Osteocyte (in vitro differentiated cells): ENCODE data around the gene TSPAN31. TPM values are rescaled to one million over a fixed set of nuclear protein-coding genes. Genes with fewer than 3 reads are reported as not detected.

ENCODE experiments used
- DNase-seq: peaks from one replicate; pipeline ENCODE4 v3.0.0; 2021; ENCODE audit warnings: mixed read lengths; ENCODE audit not compliant: unreplicated experiment; ENCODE audit errors: extremely low spot score
- H3K27ac Mint-ChIP-seq: one replicate; pipeline ENCODE4 v1.8.0; 2021; ENCODE audit warnings: mild to moderate bottlenecking, mixed read lengths; ENCODE audit not compliant: unreplicated experiment
- H3K27me3 Mint-ChIP-seq: one replicate; pipeline ENCODE4 v1.8.0; 2021; ENCODE audit warnings: mixed read lengths; ENCODE audit not compliant: unreplicated experiment
- H3K36me3 Mint-ChIP-seq: one replicate; pipeline ENCODE4 v1.8.0; 2021; ENCODE audit warnings: mixed read lengths; ENCODE audit not compliant: unreplicated experiment
- H3K4me1 Mint-ChIP-seq: one replicate; pipeline ENCODE4 v1.8.0; 2021; ENCODE audit warnings: mixed read lengths; ENCODE audit not compliant: unreplicated experiment
- H3K4me3 Mint-ChIP-seq: one replicate; pipeline ENCODE4 v1.8.0; 2021; ENCODE audit warnings: mild to moderate bottlenecking, moderate library complexity, mixed read lengths; ENCODE audit not compliant: unreplicated experiment
- H3K9me3 Mint-ChIP-seq: one replicate; pipeline ENCODE4 v1.8.0; 2021; ENCODE audit warnings: mixed read lengths; ENCODE audit not compliant: unreplicated experiment
- CTCF ChIP-seq: fragments of 200-600 bp; sonication (generic); IDR thresholded peaks from 2 replicates; pipeline ENCODE4 v1.5.0; 2021; ENCODE audit warnings: antibody characterized with exemption, mild to moderate bottlenecking, moderate library complexity
- total RNA-seq: library from RNA; stranded (reverse); gene quantifications from 2 replicates; pipeline ENCODE4 v1.2.1, GENCODE V29; 2021

Gene TSPAN31
- total RNA-seq, 1 donor from 2014 or later: 36.2 TPM

DNA sequence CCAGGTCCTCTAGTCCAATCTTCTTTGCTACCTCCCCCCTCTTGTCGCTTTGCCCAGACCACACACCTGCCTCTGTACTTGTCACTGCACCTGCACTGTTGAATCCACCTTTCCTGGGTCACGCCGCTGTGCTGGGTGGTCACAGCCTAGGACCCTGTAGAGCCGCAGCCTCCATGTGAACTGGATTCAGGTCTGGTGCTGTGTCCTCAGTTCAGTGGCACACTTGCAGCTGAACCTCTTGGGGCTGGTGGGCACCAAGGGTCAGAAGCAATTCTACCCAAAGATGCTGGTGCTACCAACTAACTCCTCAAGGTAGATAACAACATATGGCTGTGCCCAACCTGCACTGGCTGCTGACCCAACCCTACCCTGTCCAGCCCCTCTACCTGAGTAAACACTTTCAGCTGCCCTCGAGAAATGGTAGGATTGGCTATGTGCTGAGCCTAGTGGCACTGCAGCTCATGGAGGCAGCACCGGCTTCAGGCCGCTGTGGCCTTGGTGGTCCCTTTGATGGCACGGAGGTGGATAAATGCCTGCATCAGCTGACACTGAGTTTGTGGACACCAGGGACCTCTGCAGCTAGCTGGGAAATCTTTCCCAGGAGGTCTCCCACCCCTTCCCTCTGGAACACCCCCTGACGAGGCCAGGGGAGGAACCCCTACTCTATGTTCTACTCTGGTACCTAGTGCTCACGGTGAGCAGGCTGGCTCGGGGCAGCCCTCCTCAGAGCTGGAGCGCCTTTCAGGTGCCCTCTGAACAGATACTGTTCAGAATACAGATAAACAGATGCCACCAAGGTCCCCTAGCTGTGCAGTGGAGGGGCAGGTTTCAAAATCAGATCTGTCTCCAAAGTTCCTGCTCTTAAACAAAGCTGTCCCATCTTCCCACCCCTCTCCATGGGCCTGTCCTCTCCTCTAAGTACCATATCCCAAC lies 20.6 kb upstream of the TSPAN31 start:
- Mint-ChIP-seq H3K9me3 (no peaks in the 10 kb centered on the region), H3K27me3 (peaks cover 6% of the 10 kb centered on the region), H3K4me1 (peaks cover 23% of the 10 kb centered on the region), H3K36me3 (peaks cover 16% of the 10 kb centered on the region), H3K27ac (no peak overlapping the region), H3K4me3 (no peak overlapping the region)
- TF ChIP-seq CTCF: no peak
- DNase-seq: peak; percentile 75

- Mint-ChIP-seq H3K36me3 (peaks cover 9% of the 10 kb centered on the region), H3K4me1 (peaks cover 23% of the 10 kb centered on the region), H3K27me3 (peaks cover 6% of the 10 kb centered on the region), H3K4me3 (peak overlapping the region; percentile 53), H3K27ac (no peak overlapping the region), H3K9me3 (no peaks in the 10 kb centered on the region)
- TF ChIP-seq CTCF: no peak
- peak; percentile 73 for DNase-seq
These were observed 19.7 kb upstream of the TSPAN31 start for GRCh38 chr12:57724936-57725740.

- peaks cover 6% of the 10 kb centered on the region for H3K27me3 Mint-ChIP-seq
- no peaks in the 10 kb centered on the region for H3K9me3 Mint-ChIP-seq
- no peak for TF ChIP-seq CTCF
- H3K4me3 Mint-ChIP-seq: peak overlapping the region; percentile 99
- H3K27ac Mint-ChIP-seq: peak overlapping the region; percentile 97
- H3K36me3 Mint-ChIP-seq: peaks cover 8% of the 10 kb centered on the region
- peaks cover 23% of the 10 kb centered on the region for H3K4me1 Mint-ChIP-seq
- no peak for DNase-seq
These were observed 19.0 kb upstream of the TSPAN31 start for GRCh38 chr12:57725851-57726150.

DNA sequence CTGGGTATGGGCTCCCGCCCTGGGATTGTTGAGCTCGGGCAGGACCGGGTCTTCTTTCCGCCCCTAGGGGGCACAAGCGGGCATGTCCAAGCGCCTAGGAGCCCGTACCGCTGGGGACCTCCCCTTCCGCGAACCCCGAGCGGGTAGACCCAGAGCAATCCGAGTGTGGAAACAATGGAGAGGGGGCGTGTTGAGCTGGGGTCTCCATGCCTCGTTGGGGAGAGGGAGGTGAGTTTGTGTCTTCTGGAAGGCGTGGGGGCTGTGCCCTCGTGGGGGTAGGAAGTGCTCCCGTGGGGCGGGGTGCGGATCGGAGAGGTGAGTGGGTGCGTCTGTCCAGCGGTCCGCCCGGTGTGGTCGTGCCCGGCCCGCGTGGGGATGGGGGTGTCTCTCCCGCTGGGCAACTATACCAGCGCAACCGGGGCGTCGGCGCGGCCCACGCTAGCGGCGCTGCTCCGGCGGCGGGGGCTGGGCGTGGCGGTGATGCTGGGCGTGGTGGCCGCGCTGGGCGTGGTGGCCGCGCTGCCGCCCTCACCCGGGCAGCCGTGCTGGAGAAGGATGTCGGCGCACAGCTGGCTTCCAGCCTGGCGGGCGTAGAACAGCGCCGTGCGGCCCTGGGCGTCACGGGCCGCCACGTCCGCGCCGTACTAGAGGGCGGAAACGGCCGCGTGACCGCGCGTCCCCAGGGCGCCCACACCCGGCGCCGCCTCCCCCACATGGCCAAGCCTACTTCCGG lies 18.5 kb upstream of the TSPAN31 start:
- Mint-ChIP-seq H3K9me3 (no peaks in the 10 kb centered on the region), H3K4me1 (peaks cover 23% of the 10 kb centered on the region), H3K36me3 (peaks cover 8% of the 10 kb centered on the region), H3K4me3 (peak overlapping the region; percentile 99), H3K27me3 (peaks cover 7% of the 10 kb centered on the region), H3K27ac (peak overlapping the region; percentile 97)
- TF ChIP-seq CTCF: peak; percentile 89
- DNase-seq: peak; percentile 95
